DMS53 treated with DMSO at 0.1 percent for 48 hours (cell line): ENCODE measurements around the gene RUBCNL.
"Not testable (repeated sequence)": the region's sequence is repeated elsewhere in the genome, so short reads cannot be mapped to it uniquely, and the experiment has no call there.

ENCODE experiments used
- DNase-seq: peaks from one replicate; lab custom pipeline; 2025; ENCODE audit not compliant: unreplicated experiment; lab: John Stamatoyannopoulos, UW

The RUBCNL gene

GRCh38 chr13:46387064-46387851 lies at the start of gene RUBCNL:
RUBCNL (minus strand) TSS chr13:46387252; CDS start chr13:46372475, 14,777 bp downstream.
- peak; percentile 18 for DNase-seq

GRCh38 chr13:46429558-46429957 lies 42.5 kb upstream of the RUBCNL start:
- DNase-seq, result not testable (repeated sequence)

DNA sequence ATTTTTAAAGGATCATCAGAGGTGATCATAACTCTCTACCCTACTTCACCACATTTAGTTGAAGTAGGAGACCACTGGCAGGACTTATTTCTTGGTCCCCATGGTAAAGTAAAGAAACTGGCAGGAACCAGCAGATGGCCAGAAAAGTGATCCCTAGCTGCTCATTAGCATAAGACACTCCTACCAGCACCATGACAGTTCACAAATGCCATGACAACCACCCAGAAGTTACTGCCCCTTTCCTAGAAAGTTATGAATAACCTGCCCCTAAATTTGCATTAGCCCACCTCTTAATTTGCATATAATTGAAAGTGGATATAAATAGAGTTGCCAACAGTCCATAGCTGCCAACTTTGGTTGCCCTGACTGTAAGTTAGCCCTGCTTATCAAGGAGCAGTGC lies 18.4 kb upstream of the RUBCNL start:
- DNase-seq, result no peak

- no peak for DNase-seq
Measured at GRCh38 chr13:46404733-46405100, 17.7 kb upstream of the RUBCNL start.

GRCh38 chr13:46403851-46404732 lies 17.0 kb upstream of the RUBCNL start:
- no peak for DNase-seq

DNA sequence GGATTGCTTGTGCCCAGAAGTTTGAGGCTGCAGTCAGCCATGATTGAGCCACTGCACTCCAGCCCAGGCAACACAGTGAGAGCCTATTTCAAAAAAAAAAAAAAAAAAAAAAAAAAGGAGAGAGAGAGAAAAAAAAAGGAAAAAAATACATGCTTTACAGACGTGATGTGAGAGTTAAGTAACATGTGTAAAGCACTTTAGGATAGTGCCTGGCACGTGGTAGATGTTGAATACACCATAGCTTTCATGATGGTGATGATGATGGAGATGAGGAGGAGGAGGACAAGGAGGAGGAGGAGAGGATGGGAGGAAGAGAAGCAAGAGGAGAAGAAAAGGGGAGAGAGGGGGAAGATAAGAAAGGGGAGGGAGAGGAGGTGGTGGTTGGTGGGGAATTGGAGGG lies 15.1 kb upstream of the RUBCNL start:
- no peak for DNase-seq

DNA sequence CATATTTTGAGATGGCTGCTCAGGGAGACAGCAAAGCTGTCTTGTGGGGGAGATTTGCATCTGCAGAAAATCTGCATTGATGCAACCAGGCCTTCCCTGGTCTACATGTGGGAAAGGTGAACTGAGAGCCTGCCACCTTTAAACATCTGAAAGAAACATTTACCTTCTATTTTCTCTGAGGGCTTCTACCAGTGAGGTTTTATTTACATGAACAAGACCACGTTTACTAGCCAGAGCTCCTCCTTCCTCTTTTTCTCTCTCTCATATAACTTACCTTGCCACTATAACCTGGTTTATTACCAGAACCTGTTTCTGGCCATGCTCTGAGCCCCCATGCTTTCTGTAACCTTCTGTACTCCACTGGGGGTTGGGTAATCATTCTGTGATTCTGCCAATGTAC lies 14.4 kb upstream of the RUBCNL start:
- no peak for DNase-seq

GRCh38 chr13:46396341-46396740 lies 9.3 kb upstream of the RUBCNL start:
- DNase-seq, result no peak

DNA sequence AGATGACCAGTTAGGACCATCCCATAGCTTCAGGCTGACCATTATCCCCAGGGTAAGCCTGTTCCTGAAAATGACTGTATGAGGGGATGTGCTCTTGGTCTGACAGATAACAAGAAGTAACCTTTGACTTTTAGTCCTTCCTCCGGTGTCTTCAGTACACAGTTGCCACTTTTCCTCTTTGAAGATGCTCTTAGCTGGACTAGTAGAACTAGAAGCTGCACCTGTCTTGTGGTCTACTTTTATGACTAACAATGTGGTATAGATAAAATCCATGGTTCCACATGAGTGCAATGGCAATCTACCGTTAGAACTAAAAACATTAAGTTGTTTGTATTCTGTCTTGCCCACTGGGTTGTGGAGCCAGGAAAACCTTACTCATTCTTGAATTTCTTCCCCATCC lies 5.9 kb upstream of the RUBCNL start:
- DNase-seq, result no peak

GRCh38 chr13:46389457-46390451 lies 2.7 kb upstream of the RUBCNL start:
- DNase-seq, result no peak

DNA sequence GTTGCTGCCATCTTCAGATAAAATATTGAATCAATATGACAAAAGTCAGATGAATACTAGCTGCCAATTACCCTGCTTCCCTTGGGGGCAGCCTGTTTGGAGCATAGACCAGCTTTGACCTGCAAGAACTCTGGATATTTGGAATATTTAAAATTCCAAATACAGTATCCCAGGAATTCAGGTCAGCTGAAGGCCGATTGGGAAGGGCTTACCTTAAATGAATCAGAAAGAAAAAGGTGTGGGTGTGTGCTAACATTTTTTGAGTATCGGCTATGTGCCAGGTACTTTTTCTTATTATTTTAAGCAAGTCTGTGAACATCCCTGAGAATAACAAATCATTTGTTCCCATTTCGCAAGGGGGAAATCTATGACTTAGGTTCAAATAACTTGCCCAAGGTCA lies 1.8 kb upstream of the RUBCNL start:
- no peak for DNase-seq

DNA sequence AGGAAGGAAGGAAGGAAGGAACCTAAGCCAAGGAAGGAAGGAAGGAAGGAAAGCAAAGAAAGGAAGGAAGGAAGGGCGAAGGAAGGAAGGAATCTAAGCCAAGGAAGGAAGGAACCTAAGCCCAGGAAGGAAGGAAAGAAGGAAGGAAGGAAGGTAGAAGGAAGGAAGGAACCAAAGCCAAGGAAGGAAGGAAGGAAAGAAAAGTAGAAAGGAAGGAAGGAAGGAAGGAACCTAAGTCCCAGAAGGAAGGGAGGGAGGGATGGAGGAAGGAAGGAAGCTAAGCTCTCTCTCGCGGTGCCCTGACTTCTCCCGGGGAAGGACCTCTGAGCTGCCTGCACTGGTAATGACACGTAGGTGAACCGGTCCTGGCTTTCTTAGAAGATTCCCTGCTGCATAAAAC lies 1.3 kb upstream of the RUBCNL start:
- no peak for DNase-seq

- no peak for DNase-seq
Measured at GRCh38 chr13:46386392-46387063, 524 bp downstream of the RUBCNL start.

DNA sequence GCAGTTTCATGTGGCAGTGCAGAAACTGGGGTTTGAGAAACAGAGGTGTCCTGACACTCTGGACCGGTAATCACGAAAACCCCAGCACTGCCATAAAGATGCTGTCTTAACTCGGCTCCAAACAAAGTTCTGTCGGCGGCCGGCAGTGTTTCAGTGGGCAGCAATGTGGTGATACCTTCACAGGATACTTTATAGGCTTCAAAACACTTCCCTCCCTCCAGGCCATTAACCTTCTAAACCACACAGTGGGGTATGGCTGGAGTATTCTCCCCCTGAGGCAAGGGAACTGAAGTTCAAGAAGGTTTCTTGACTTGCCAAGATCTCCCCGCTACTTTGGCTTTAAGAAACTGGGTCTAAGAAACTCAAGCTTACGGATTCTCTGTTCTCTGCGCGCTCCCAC lies 1.1 kb downstream of the RUBCNL start:
- no peak for DNase-seq

DNA sequence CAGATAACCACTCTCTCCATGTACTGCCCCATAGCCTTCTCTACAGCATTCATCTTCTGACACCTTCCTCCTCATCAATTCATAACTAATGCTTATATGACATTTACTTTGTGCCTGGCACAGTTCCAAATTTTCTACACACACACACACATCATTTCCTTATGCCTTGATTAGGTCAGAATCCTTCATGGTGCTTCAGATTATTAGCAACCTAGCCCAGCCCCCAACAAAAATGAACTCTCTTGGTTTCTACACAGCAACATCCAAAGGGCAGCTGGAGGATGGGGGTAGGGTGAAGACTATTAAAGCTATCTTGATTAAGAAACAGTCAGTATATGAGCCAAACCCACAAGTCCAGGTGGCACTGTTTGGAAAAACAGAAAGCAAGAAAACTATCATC lies 3.7 kb downstream of the RUBCNL start:
- DNase-seq, result no peak

DNA sequence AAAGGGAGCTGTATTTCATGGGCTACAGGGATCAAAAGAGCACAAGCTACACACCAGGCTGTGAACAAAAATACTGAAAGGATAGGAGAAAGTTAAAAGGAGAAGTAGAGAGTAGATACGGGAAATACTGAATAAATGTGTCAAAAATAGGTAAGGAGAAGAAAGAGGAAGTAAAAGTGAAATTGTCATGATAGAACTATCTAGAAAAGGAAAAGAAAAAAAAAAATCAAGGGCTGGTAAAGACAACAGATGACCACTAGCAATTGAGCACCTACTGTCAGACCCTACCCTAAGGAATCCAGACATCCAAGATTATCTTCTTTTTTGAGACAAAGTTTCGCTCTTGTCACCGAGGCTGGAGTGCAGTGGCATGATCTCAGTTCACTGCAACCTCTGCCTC lies 4.8 kb downstream of the RUBCNL start:
- DNase-seq, result no peak

GRCh38 chr13:46380242-46380641 lies 6.8 kb downstream of the RUBCNL start:
- no peak for DNase-seq

- no peak for DNase-seq
Measured at GRCh38 chr13:46379611-46380010, 7.4 kb downstream of the RUBCNL start.

DNA sequence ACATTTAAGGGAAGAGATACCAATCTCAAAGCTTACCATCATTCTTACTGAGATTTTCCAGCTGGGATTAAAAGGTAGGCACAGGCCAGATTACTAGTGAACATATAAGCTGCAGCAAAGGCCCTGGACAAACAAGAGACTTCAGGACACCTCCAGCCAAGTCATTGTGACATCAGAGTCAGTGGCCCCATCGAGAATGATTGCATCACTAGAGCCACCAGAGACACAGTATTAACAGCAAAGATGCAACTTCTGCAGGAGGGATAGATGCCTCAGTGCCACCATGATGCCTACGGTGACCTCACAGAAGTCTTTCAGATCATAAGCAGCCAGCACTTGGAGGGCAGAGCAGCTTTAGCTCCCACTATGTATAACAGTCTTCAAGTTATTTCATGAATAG lies 8.6 kb downstream of the RUBCNL start:
- no peak for DNase-seq

DNA sequence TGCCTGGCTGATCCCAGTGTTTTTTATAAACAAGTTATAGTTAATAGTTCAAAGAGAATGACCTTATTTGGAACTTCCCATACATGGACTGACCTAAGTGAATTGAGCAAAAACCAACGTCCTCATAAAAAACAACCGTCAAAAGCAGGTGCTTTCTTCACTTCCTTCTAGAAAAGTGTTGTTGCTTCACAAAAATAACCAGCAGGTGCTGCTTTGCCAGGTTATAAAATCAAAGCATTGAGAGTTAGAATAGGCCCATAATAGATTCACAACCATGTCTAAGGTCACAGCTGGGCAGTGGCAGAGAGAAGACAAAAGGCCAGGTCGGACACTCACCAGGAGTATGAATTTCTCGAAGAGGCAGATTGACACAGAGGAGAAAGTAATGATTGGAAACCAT lies 9.5 kb downstream of the RUBCNL start:
- no peak for DNase-seq

GRCh38 chr13:46374710-46375109 lies 12.3 kb downstream of the RUBCNL start:
- DNase-seq, result no peak
